IMR-90 (cell line): ENCODE results near the gene SYTL1. TPM values are rescaled to one million over a fixed set of nuclear protein-coding genes. Genes with fewer than 3 reads are reported as not detected.

Experiments used
- ATAC-seq: fragments of 200-7000 bp; cut with Tn5 transposase; 2 replicates; pipeline ENCODE4 v1.9.1; 2020; ENCODE audit warnings: low read depth, mild to moderate bottlenecking, moderate library complexity
- BruUV-seq: library from RNA; stranded (reverse); fragments of 400-500 nt; replicated peaks from 2 replicates; lab custom pipeline; 2021; lab: Mats Ljungman, UMichigan
- CTCF ChIA-PET: fragments of 300-600 bp; formaldehyde crosslinking; extraction: SDS; loops from one replicate; lab custom pipeline; 2021; ENCODE audit warnings: antibody characterized with exemption; lab: Yijun Ruan, JAX
- POLR2A ChIA-PET: fragments of 300-600 bp; sonication (Branson Sonifier 250); formaldehyde crosslinking; loops from one replicate; lab custom pipeline; 2022; ENCODE audit warnings: antibody characterized with exemption; ENCODE audit not compliant: unreplicated experiment; lab: Charles Lee
- DNase-seq: peaks from one replicate; pipeline ENCODE4 v3.0.0; 2013
- H2AFZ ChIP-seq: replicated peaks from 2 replicates; pipeline ENCODE3; 2013; ENCODE audit warnings: low read length, mild to moderate bottlenecking; ENCODE audit not compliant: poor library complexity
- H2AK5ac ChIP-seq: 2 replicates; pipeline ENCODE4 v1.6.1; 2013; ENCODE audit warnings: low read depth, low read length, inconsistent platforms
- H2AK9ac ChIP-seq: replicated peaks from 2 replicates; pipeline ENCODE3; 2013; ENCODE audit warnings: mild to moderate bottlenecking, low read depth, low read length, moderate library complexity; ENCODE audit not compliant: poor library complexity
- H2BK120ac ChIP-seq: 2 replicates; pipeline ENCODE4 v1.6.1; 2013; ENCODE audit warnings: low read depth, low read length, inconsistent platforms
- H2BK15ac ChIP-seq: 3 replicates; pipeline ENCODE4 v1.6.1; 2013; ENCODE audit warnings: low read depth, low read length, inconsistent platforms
- H2BK20ac ChIP-seq: 2 replicates; pipeline ENCODE4 v1.6.1; 2013; ENCODE audit warnings: low read depth, mild to moderate bottlenecking, inconsistent platforms, low read length, moderate library complexity
- H2BK5ac ChIP-seq: 2 replicates; pipeline ENCODE4 v1.6.1; 2013; ENCODE audit warnings: mild to moderate bottlenecking, low read depth, low read length, inconsistent platforms; ENCODE audit not compliant: poor library complexity, severe bottlenecking
- H3K14ac ChIP-seq: replicated peaks from 2 replicates; pipeline ENCODE4 v1.6.1; 2013; ENCODE audit warnings: low read depth, low read length, inconsistent platforms
- H3K18ac ChIP-seq: 2 replicates; pipeline ENCODE4 v1.6.1; 2013; ENCODE audit warnings: low read depth, low read length, control low read depth
- H3K23ac ChIP-seq: 2 replicates; pipeline ENCODE4 v1.6.1; 2013; ENCODE audit warnings: low read depth, low read length, inconsistent platforms
- H3K27ac ChIP-seq: 2 replicates; pipeline ENCODE4 v1.5.1; 2013; ENCODE audit warnings: mild to moderate bottlenecking, control low read depth, low read length; ENCODE audit not compliant: insufficient read depth
- H3K27me3 ChIP-seq: 2 replicates; pipeline ENCODE4 v1.6.1; 2013; ENCODE audit warnings: low read length; ENCODE audit not compliant: control insufficient read depth, insufficient read depth
- H3K36me3 ChIP-seq: 2 replicates; pipeline ENCODE4 v1.6.1; 2013; ENCODE audit warnings: low read length, mixed read lengths; ENCODE audit not compliant: control insufficient read depth, insufficient read depth
- H3K4ac ChIP-seq: 2 replicates; pipeline ENCODE4 v1.6.1; 2013; ENCODE audit warnings: low read depth, low read length, inconsistent platforms
- H3K4me1 ChIP-seq: 2 replicates; pipeline ENCODE4 v1.6.1; 2013; ENCODE audit warnings: low read length, mixed read lengths; ENCODE audit not compliant: control insufficient read depth, insufficient read depth
- H3K4me2 ChIP-seq: 2 replicates; pipeline ENCODE4 v1.6.1; 2013; ENCODE audit warnings: low read depth, mild to moderate bottlenecking, control low read depth, low read length, moderate library complexity
- H3K4me3 ChIP-seq: 2 replicates; pipeline ENCODE4 v1.5.1; 2013; ENCODE audit warnings: low read depth, mild to moderate bottlenecking, control low read depth, low read length, moderate library complexity; ENCODE audit not compliant: insufficient read depth
- H3K56ac ChIP-seq: 2 replicates; pipeline ENCODE4 v1.6.1; 2013; ENCODE audit warnings: low read length, inconsistent platforms; ENCODE audit not compliant: insufficient read depth; ENCODE audit errors: extremely low read depth
- H3K79me1 ChIP-seq, 2 experiments: 2 replicates each; pipeline ENCODE4 v1.6.1; 2013; ENCODE audit warnings: low read length in 2 of 2, inconsistent platforms in 1 of 2, low read depth in 1 of 2
- H3K9ac ChIP-seq: 2 replicates; pipeline ENCODE4 v1.6.1; 2013; ENCODE audit warnings: low read depth, low read length, control low read depth
- H3K9me1 ChIP-seq: 2 replicates; pipeline ENCODE4 v1.6.1; 2013; ENCODE audit warnings: low read length, inconsistent platforms; ENCODE audit not compliant: insufficient read depth
- H3K9me3 ChIP-seq: 2 replicates; pipeline ENCODE4 v1.6.1; 2013; ENCODE audit warnings: low read length; ENCODE audit not compliant: control insufficient read depth, insufficient read depth
- H4K20me1 ChIP-seq: 2 replicates; pipeline ENCODE4 v1.6.1; 2013; ENCODE audit warnings: low read length, inconsistent platforms; ENCODE audit not compliant: insufficient read depth
- H4K5ac ChIP-seq: 2 replicates; pipeline ENCODE4 v1.6.1; 2013; ENCODE audit warnings: mild to moderate bottlenecking, low read depth, low read length, control low read depth
- H4K8ac ChIP-seq, 2 experiments: 2 replicates each; pipeline ENCODE4 v1.6.1; 2013; ENCODE audit warnings: low read depth in 2 of 2, low read length in 2 of 2, control low read depth in 1 of 2, inconsistent platforms in 1 of 2
- H4K91ac ChIP-seq: 2 replicates; pipeline ENCODE4 v1.6.1; 2013; ENCODE audit warnings: low read depth, low read length, inconsistent platforms; ENCODE audit not compliant: insufficient read depth
- CEBPB ChIP-seq: IDR thresholded peaks from 2 replicates; pipeline ENCODE4 v1.6.1; 2012; ENCODE audit warnings: low read depth, low read length, improper control_type of control experiment
- RAD21 ChIP-seq: IDR thresholded peaks from 2 replicates; pipeline ENCODE4 v1.6.1; 2012; ENCODE audit warnings: low read length, improper control_type of control experiment
- SMC3 ChIP-seq: fragments of 150-350 bp; IDR thresholded peaks from 2 replicates; pipeline ENCODE4 v1.6.1; 2016; ENCODE audit warnings: low read depth, mild to moderate bottlenecking, antibody characterized with exemption, low read length, moderate library complexity
- WGBS, 2 experiments: methylation state at CpG; one replicate each; pipeline versions ENCODE4 v1.1.5 to v1.1.7; 2013; ENCODE audit warnings: missing lambda C conversion rate in 2 of 2; ENCODE audit not compliant: insufficient read length in 1 of 2; ENCODE audit errors: extremely low coverage in 2 of 2; 5-methylcytosine and 5-hydroxymethylcytosine counted together
- dilution Hi-C: fragments of 300-500 bp; cut with HindIII; formaldehyde crosslinking; loops from one replicate; pipeline ENCODE4 v1.14.3; 2018; ENCODE audit warnings: low sequenced_read_pairs; ENCODE audit not compliant: unreplicated experiment
- in situ Hi-C: fragments of 300-500 bp; cut with MboI; formaldehyde crosslinking; loops from 3 replicates; pipeline ENCODE4 v1.14.3; 2019; ENCODE audit warnings: low sequenced_read_pairs, inconsistent platforms, mixed read lengths
- intact Hi-C: fragments of 100-400 bp; cut with micrococcal nuclease; formaldehyde crosslinking; loops from 2 replicates; pipeline ENCODE4 v1.10.0; 2022
- polyA plus RNA-seq, 3 experiments: library from polyadenylated mRNA; depleted of rRNA; stranded (reverse); fragments of >200 nt; gene quantifications; 2 replicates each; pipeline ENCODE4 v1.2.3, GENCODE V29; 2012; ENCODE audit warnings: low replicate concordance in 1 of 3
- total RNA-seq: library from RNA; depleted of rRNA; stranded (reverse); fragments of >200 nt; gene quantifications from 2 replicates; pipeline ENCODE4 v1.2.3, GENCODE V29; 2012
- TF ChIP-seq, protein P1 (sequence below): conservative IDR thresholded peaks from 2 replicates; pipeline ENCODE4 v1.5.1; 2012; ENCODE audit warnings: mild to moderate bottlenecking, low read depth, low read length, improper control_type of control experiment

Gene SYTL1
- total and polyA plus RNA-seq, 2 of the 4 experiments (the other 2 are of a cell fraction), result 0.18 to 1.0 TPM

DNA sequence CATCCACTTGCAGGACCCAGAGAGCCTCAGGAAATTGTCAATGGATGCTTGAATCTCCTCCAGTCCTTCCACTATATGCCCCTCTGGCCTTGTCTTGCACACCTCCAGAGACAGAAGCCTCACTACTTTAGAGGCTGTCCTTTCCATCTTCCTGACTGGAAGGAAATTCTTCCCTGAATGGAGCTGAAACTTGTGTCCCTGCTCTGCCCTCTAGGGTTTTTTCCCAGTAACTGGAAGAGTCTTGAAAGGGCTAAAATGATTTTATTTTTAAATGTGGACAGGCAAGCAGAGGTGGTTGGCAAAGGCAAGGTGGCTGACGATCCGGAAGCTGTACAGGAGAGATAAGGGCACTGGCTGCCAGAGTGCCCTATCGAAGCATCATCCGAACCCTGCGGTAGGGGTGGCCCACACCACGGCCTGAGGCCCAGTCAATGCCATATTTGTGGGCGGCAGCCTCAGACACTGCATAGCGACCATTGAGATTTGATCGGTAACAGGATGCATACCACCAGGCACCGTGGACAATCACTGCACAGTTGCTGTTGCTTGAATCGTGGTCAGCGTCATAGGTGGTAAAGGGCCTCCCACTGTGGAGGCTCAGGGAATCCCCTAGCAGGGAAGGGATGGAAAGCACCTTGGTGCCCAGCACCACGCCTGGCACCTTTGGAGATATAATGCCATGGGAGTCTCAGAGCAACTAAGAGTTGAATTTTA is 27.2 kb downstream of the SYTL1 start:
- dilution Hi-C loops (no loop called here), intact Hi-C loops (no loop called here), in situ Hi-C loops (no loop called here)
- no peak overlapping the region for H3K9ac ChIP-seq
- H3K14ac ChIP-seq, result no peak overlapping the region
- ChIA-PET POLR2A (no interaction called here), CTCF (interaction anchor here (1.1 kb wide), 1 partner anchor 19 kb away, joined by 3 read pairs; no protein-coding TSS in a partner anchor)
- WGBS, 2 experiments, result 88% methylated on average over 13 of the region's 13 CpGs; no CpG with 5 or more reads in 1 of the 2 experiments
- peaks cover 3% of the 10 kb centered on the region for H3K27me3 ChIP-seq
- H3K79me1 ChIP-seq, result peaks cover 6 to 24% of the 10 kb centered on the region in 2 experiments; a peak in 3 of 4 replicates
- H4K8ac ChIP-seq, result no peak overlapping the region
- no peak overlapping the region for H3K4ac ChIP-seq
- peaks cover 18% of the 10 kb centered on the region for H3K9me1 ChIP-seq
- no peak overlapping the region for H2BK120ac ChIP-seq
- no peak overlapping the region for H3K4me2 ChIP-seq
- H3K9me3 ChIP-seq, result no peaks in the 10 kb centered on the region
- no peak overlapping the region for H2AK5ac ChIP-seq
- TF ChIP-seq SMC3 (peak; percentile 35; the same call in 1 of the 2 replicates), RAD21 (peak; percentile 39; the same call in 1 of the 2 replicates), CEBPB (no peak)
- TF ChIP-seq, protein P1, sequence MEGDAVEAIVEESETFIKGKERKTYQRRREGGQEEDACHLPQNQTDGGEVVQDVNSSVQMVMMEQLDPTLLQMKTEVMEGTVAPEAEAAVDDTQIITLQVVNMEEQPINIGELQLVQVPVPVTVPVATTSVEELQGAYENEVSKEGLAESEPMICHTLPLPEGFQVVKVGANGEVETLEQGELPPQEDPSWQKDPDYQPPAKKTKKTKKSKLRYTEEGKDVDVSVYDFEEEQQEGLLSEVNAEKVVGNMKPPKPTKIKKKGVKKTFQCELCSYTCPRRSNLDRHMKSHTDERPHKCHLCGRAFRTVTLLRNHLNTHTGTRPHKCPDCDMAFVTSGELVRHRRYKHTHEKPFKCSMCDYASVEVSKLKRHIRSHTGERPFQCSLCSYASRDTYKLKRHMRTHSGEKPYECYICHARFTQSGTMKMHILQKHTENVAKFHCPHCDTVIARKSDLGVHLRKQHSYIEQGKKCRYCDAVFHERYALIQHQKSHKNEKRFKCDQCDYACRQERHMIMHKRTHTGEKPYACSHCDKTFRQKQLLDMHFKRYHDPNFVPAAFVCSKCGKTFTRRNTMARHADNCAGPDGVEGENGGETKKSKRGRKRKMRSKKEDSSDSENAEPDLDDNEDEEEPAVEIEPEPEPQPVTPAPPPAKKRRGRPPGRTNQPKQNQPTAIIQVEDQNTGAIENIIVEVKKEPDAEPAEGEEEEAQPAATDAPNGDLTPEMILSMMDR, result peak; percentile 45
- 0 out of 2 replicates have a peak, but pooled peaks cover 2% of the 10 kb centered on the region for H3K36me3 ChIP-seq
- no peak overlapping the region for H2AFZ ChIP-seq
- BruUV-seq, result no TSS peak
- no peak overlapping the region for H4K91ac ChIP-seq
- H4K20me1 ChIP-seq, result peaks cover 2% of the 10 kb centered on the region; the same call in 1 of the 2 replicates
- no peak overlapping the region for H2BK15ac ChIP-seq
- no peak overlapping the region for H3K4me3 ChIP-seq
- H2AK9ac ChIP-seq, result no peak overlapping the region
- H4K5ac ChIP-seq, result no peak overlapping the region
- no peak overlapping the region for H3K18ac ChIP-seq
- H2BK20ac ChIP-seq, result no peak overlapping the region
- H2BK5ac ChIP-seq, result no peak overlapping the region
- ATAC-seq (no peak), DNase-seq (peak; percentile 40)
- H3K27ac ChIP-seq, result no peak overlapping the region
- no peak overlapping the region for H3K23ac ChIP-seq
- H3K56ac ChIP-seq, result no peak overlapping the region
- peaks cover 11% of the 10 kb centered on the region for H3K4me1 ChIP-seq
